CD14-positive monocyte (primary cell): ENCODE measurements around the gene CDK5RAP2. TPM values are rescaled to one million over a fixed set of nuclear protein-coding genes. Genes with fewer than 3 reads are reported as not detected.
A peak's percentile ranks its signal among the peaks of the same experiment; 100 is the strongest.

ENCODE experiments used
- DNase-seq, 3 donors: peaks; one replicate each; pipeline ENCODE4 v3.0.0-alpha.2; 2011 to 2022
- H2AFZ ChIP-seq: 2 replicates; pipeline ENCODE4 v1.6.0; 2012; ENCODE audit warnings: mild to moderate bottlenecking, low read depth, low read length, inconsistent platforms; ENCODE audit not compliant: insufficient read depth, poor library complexity, severe bottlenecking
- H3K27ac ChIP-seq, 2 donors: 1 replicate in 1 of 2; 2 replicates in 1 of 2; pipeline ENCODE4 v1.5.1; 2012 to 2013; ENCODE audit warnings: low read length in 2 of 2, control low read depth in 1 of 2, inconsistent platforms in 1 of 2, low read depth in 1 of 2, mild to moderate bottlenecking in 1 of 2
- H3K27me3 ChIP-seq, 2 donors: one replicate each; pipeline versions ENCODE4 v1.6.0 to v1.6.1; 2011 to 2013; ENCODE audit warnings: low read length in 2 of 2; ENCODE audit not compliant: control insufficient read depth in 2 of 2, insufficient read depth in 2 of 2
- H3K36me3 ChIP-seq, 2 donors: replicated peaks in 1 of 2; 1 replicate in 1 of 2; 2 replicates in 1 of 2; pipeline versions ENCODE4 v1.5.1 to v1.6.1; 2012 to 2013; ENCODE audit warnings: low read length in 2 of 2, control low read depth in 1 of 2, inconsistent platforms in 1 of 2, mild to moderate bottlenecking in 1 of 2; ENCODE audit not compliant: insufficient read depth in 2 of 2, control insufficient read depth in 1 of 2
- H3K4me1 ChIP-seq, 2 donors: 1 replicate in 1 of 2; 2 replicates in 1 of 2; pipeline versions ENCODE4 v1.5.1 to v1.6.1; 2012 to 2013; ENCODE audit warnings: low read length in 2 of 2, control low read depth in 1 of 2, inconsistent platforms in 1 of 2, mild to moderate bottlenecking in 1 of 2, moderate library complexity in 1 of 2; ENCODE audit not compliant: insufficient read depth in 2 of 2, control insufficient read depth in 1 of 2
- H3K4me2 ChIP-seq: replicated peaks from 2 replicates; pipeline ENCODE3; 2012; ENCODE audit warnings: low read length, moderate library complexity, mild to moderate bottlenecking; ENCODE audit not compliant: poor library complexity, severe bottlenecking; ENCODE audit errors: extremely low read depth
- H3K4me3 ChIP-seq, 3 experiments: fragments of 200-600 bp in 1 of 3; sonication (generic) in 1 of 3; replicated peaks in 1 of 3; 1 replicate in 2 of 3; 2 replicates in 1 of 3; pipeline ENCODE4 v1.5.1; 2011 to 2013; ENCODE audit warnings: low read length in 3 of 3, mild to moderate bottlenecking in 3 of 3, control low read depth in 2 of 3, low read depth in 2 of 3, inconsistent platforms in 1 of 3, moderate library complexity in 1 of 3
- H3K79me2 ChIP-seq: 2 replicates; pipeline ENCODE4 v1.6.0; 2012; ENCODE audit warnings: mild to moderate bottlenecking, control low read depth, inconsistent platforms, low read length, moderate library complexity; ENCODE audit not compliant: insufficient read depth
- H3K9ac ChIP-seq: 2 replicates; pipeline ENCODE4 v1.6.0; 2017; ENCODE audit warnings: low read length, mild to moderate bottlenecking; ENCODE audit not compliant: insufficient read depth, poor library complexity, severe bottlenecking
- H3K9me3 ChIP-seq, 2 donors: replicated peaks in 1 of 2; 1 replicate in 1 of 2; 2 replicates in 1 of 2; pipeline versions ENCODE4 v1.5.1 to v1.6.1; 2012 to 2013; ENCODE audit warnings: low read length in 2 of 2, control low read depth in 1 of 2; ENCODE audit not compliant: control insufficient read depth in 1 of 2, insufficient read depth in 1 of 2
- H4K20me1 ChIP-seq: 2 replicates; pipeline ENCODE4 v1.6.0; 2012; ENCODE audit warnings: mild to moderate bottlenecking, low read length, control low read depth, moderate library complexity; ENCODE audit not compliant: insufficient read depth
- H3K27ac Mint-ChIP-seq, 7 donors: one replicate each; pipeline ENCODE4 v1.8.0; 2020; ENCODE audit warnings: mild to moderate bottlenecking in 7 of 7, mixed read lengths in 7 of 7, moderate library complexity in 6 of 7, inconsistent platforms in 2 of 7
- H3K27me3 Mint-ChIP-seq, 3 donors: one replicate each; pipeline ENCODE4 v1.8.0; 2021 to 2022; ENCODE audit warnings: low read depth in 3 of 3, mild to moderate bottlenecking in 3 of 3, mixed read lengths in 3 of 3, moderate library complexity in 3 of 3, inconsistent platforms in 1 of 3
- H3K36me3 Mint-ChIP-seq, 2 donors: one replicate each; pipeline ENCODE4 v1.8.0; 2020; ENCODE audit warnings: mixed read lengths in 2 of 2, inconsistent platforms in 1 of 2, mild to moderate bottlenecking in 1 of 2
- H3K4me1 Mint-ChIP-seq: one replicate; pipeline ENCODE4 v1.8.0; 2020; ENCODE audit warnings: mild to moderate bottlenecking, mixed read lengths
- H3K4me3 Mint-ChIP-seq, 2 donors: one replicate each; pipeline ENCODE4 v1.8.0; 2020; ENCODE audit warnings: mild to moderate bottlenecking in 2 of 2, mixed read lengths in 2 of 2, moderate library complexity in 1 of 2
- H3K9me3 Mint-ChIP-seq, 7 donors: one replicate each; pipeline ENCODE4 v1.8.0; 2020 to 2022; ENCODE audit warnings: mixed read lengths in 7 of 7, mild to moderate bottlenecking in 6 of 7, moderate library complexity in 6 of 7, inconsistent platforms in 2 of 7
- CTCF ChIP-seq: fragments of 200-600 bp; IDR thresholded peaks from one replicate; pipeline ENCODE4 v1.8.0; 2022; ENCODE audit warnings: antibody characterized with exemption, mild to moderate bottlenecking
- whole genome bisulfite sequencing: methylation state at CpG from one replicate; pipeline ENCODE4 v1.1.5; 2013; ENCODE audit warnings: missing lambda C conversion rate; ENCODE audit not compliant: insufficient coverage; 5-methylcytosine and 5-hydroxymethylcytosine counted together
- intact Hi-C, 2 donors: fragments of 100-400 bp; cut with micrococcal nuclease; formaldehyde crosslinking; loops; one replicate each; pipeline versions ENCODE4 v1.15.0 to v1.15.1; 2023
- polyA plus RNA-seq, 3 donors: library from polyadenylated mRNA; depleted of rRNA in 1 of 3; unstranded in 2 of 3; stranded (reverse) in 1 of 3; fragments of 300-500 nt in 2 of 3; fragments of >200 nt in 1 of 3; fragmentation: Illumina TruSeq in 2 of 3; gene quantifications; 1 replicate in 2 of 3; 2 replicates in 1 of 3; pipeline ENCODE4 v1.2.3, GENCODE V29; 2012 to 2021

Gene CDK5RAP2
- polyA plus RNA-seq, 3 donors: 2.0 to 13.7 (median 6.1) TPM

- no peaks in the 10 kb centered on the region for H3K9me3 Mint-ChIP-seq
- H3K4me1 Mint-ChIP-seq: peaks cover 25% of the 10 kb centered on the region
- peaks cover 45 to 68% of the 10 kb centered on the region in 2 donors for H3K36me3 Mint-ChIP-seq
- intact Hi-C loops: no loop called here
- H3K36me3 ChIP-seq: peaks cover 59 to 84% of the 10 kb centered on the region in 2 donors
- no peak overlapping the region for H3K4me3 Mint-ChIP-seq
- H3K4me3 ChIP-seq: no peak overlapping the region
- peaks cover 99% of the 10 kb centered on the region for H3K79me2 ChIP-seq
- H4K20me1 ChIP-seq: peaks cover 100% of the 10 kb centered on the region
- H3K4me2 ChIP-seq: no peak overlapping the region
- H3K27ac Mint-ChIP-seq: peak overlapping the region in 2 of 7 donors; percentile 17 to 41
- H3K27me3 Mint-ChIP-seq: no peaks in the 10 kb centered on the region
- H3K27me3 ChIP-seq: no peaks in the 10 kb centered on the region
- no peak overlapping the region for H2AFZ ChIP-seq
- peak overlapping the region in 1 of 2 donors; percentile 67 for H3K27ac ChIP-seq
- peaks cover 4 to 13% of the 10 kb centered on the region in 2 donors for H3K4me1 ChIP-seq
- H3K9ac ChIP-seq: no peak overlapping the region
- no peak for DNase-seq
- no peak for TF ChIP-seq CTCF
- no peaks in the 10 kb centered on the region for H3K9me3 ChIP-seq
Observed at GRCh38 chr9:120622790-120623189, 42.8 kb upstream of the CDK5RAP2 start.

GRCh38 chr9:120621941-120622340 is 42.0 kb upstream of the CDK5RAP2 start:
- Histone ChIP-seq H3K4me3 (no peak overlapping the region), H3K4me1 (peaks cover 4 to 13% of the 10 kb centered on the region in 2 donors), H2AFZ (no peak overlapping the region), H3K9ac (no peak overlapping the region), H3K36me3 (peaks cover 68 to 87% of the 10 kb centered on the region in 2 donors), H3K4me2 (no peak overlapping the region), H3K9me3 (no peaks in the 10 kb centered on the region), H3K79me2 (peaks cover 99% of the 10 kb centered on the region), H3K27ac (peak overlapping the region in 1 of 2 donors; percentile 65), H3K27me3 (no peaks in the 10 kb centered on the region), H4K20me1 (peaks cover 100% of the 10 kb centered on the region)
- Mint-ChIP-seq H3K4me3 (no peak overlapping the region), H3K36me3 (peaks cover 50 to 77% of the 10 kb centered on the region in 2 donors), H3K27ac (peak overlapping the region in 4 of 7 donors; percentile 12 to 79 (median 32)), H3K9me3 (no peaks in the 10 kb centered on the region), H3K27me3 (no peaks in the 10 kb centered on the region), H3K4me1 (peaks cover 26% of the 10 kb centered on the region)
- intact Hi-C loops: no loop called here
- DNase-seq: no peak
- TF ChIP-seq CTCF: no peak
- WGBS: no CpG with 5 or more reads among the region's 1 CpG
